Uterus (tissue), 4 donors: Measurements from ENCODE around the gene PTGFRN. TPM values are rescaled to one million over a fixed set of nuclear protein-coding genes. Genes with fewer than 3 reads are reported as not detected.

ENCODE experiments used
- DNase-seq, 2 donors: peaks; one replicate each; pipeline ENCODE4 v3.0.0-alpha.2; 2019 to 2020
- H3K27ac ChIP-seq, 2 donors: fragments of 200-600 bp; sonication (generic); 1 replicate in 1 of 2; 2 replicates in 1 of 2; pipeline ENCODE4 v1.5.1; 2016 to 2018
- H3K27me3 ChIP-seq, 2 donors: fragments of 200-600 bp; sonication (generic); one replicate each; pipeline ENCODE4 v1.5.1; 2018 to 2019; ENCODE audit warnings: control low read depth in 1 of 2
- H3K36me3 ChIP-seq, 2 donors: fragments of 200-600 bp; sonication (generic); one replicate each; pipeline ENCODE4 v1.5.1; 2019; ENCODE audit warnings: control low read depth in 1 of 2
- H3K4me1 ChIP-seq, 2 donors: fragments of 200-600 bp; sonication (generic); one replicate each; pipeline ENCODE4 v1.5.1; 2018 to 2019; ENCODE audit warnings: control low read depth in 1 of 2
- H3K4me3 ChIP-seq, 2 donors: fragments of 200-600 bp; sonication (generic); 1 replicate in 1 of 2; 2 replicates in 1 of 2; pipeline ENCODE4 v1.5.1; 2018 to 2019; ENCODE audit warnings: mild to moderate bottlenecking in 1 of 2
- H3K9me3 ChIP-seq, 2 donors: fragments of 200-600 bp; sonication (generic); one replicate each; pipeline ENCODE4 v1.5.1; 2019; ENCODE audit warnings: control low read depth in 1 of 2
- POLR2A ChIP-seq, 2 donors: fragments of 450-650 bp; IDR thresholded peaks; one replicate each; pipeline ENCODE4 v1.6.1; 2016; ENCODE audit warnings: antibody characterized with exemption in 2 of 2, mild to moderate bottlenecking in 1 of 2, moderate library complexity in 1 of 2
- intact Hi-C: fragments of 100-400 bp; cut with DNase I; formaldehyde crosslinking; loops from one replicate; pipeline ENCODE4 v1.15.1; 2023; ENCODE audit warnings: low total_unique reads
- total RNA-seq, 4 donors: library from RNA; depleted of rRNA in 3 of 4; stranded (reverse); fragments of >200 nt in 3 of 4; gene quantifications; one replicate each; pipeline versions ENCODE4 v1.1.0 to v1.2.4, GENCODE V29; 2014 to 2023
- TF ChIP-seq, protein P1 (sequence below), 4 experiments: fragments of 200-600 bp in 2 of 4; fragments of 450-650 bp in 2 of 4; sonication (generic) in 2 of 4; IDR thresholded peaks; one replicate each; pipeline ENCODE4 v1.5.1; 2016 to 2019; ENCODE audit warnings: antibody characterized with exemption in 4 of 4, mild to moderate bottlenecking in 2 of 4, moderate library complexity in 1 of 4
- donor health status: DM: yes; HTN: yes; CAD: no.

The PTGFRN gene
- total RNA-seq, 4 donors from 2014 or later, result 32.4 to 134 (median 88.8) TPM

DNA sequence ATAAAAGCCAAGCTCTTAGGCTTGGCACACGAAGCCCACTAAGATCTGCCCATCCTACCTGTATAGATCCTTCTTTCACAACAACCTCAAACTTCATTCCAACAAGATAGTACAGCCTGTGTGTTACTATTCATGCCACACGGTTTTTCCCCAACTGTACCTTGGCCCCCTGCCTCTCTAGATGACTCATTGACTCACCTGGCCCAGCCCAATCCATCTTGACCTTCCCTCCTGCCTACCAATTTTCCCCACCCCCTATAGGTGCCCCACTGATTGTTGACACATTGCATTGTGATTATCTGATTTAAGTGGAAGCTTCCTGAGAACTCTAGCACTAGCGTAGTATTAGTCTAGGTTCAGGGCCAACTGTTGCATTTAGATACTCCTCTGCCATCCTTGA is 89.9 kb downstream of the PTGFRN start:
- DNase-seq, result no peak
- H3K4me1 ChIP-seq, result peaks cover 0 to 3% of the 10 kb centered on the region in 2 donors
- TF ChIP-seq, protein P1, sequence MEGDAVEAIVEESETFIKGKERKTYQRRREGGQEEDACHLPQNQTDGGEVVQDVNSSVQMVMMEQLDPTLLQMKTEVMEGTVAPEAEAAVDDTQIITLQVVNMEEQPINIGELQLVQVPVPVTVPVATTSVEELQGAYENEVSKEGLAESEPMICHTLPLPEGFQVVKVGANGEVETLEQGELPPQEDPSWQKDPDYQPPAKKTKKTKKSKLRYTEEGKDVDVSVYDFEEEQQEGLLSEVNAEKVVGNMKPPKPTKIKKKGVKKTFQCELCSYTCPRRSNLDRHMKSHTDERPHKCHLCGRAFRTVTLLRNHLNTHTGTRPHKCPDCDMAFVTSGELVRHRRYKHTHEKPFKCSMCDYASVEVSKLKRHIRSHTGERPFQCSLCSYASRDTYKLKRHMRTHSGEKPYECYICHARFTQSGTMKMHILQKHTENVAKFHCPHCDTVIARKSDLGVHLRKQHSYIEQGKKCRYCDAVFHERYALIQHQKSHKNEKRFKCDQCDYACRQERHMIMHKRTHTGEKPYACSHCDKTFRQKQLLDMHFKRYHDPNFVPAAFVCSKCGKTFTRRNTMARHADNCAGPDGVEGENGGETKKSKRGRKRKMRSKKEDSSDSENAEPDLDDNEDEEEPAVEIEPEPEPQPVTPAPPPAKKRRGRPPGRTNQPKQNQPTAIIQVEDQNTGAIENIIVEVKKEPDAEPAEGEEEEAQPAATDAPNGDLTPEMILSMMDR (IDR thresholded peaks at IDR 0.05), result no peak
- TF ChIP-seq POLR2A (IDR thresholded peaks at IDR 0.05), result no peak
- no peak overlapping the region for H3K27ac ChIP-seq
- no peaks in the 10 kb centered on the region for H3K9me3 ChIP-seq
- H3K4me3 ChIP-seq, result no peak overlapping the region
- no peaks in the 10 kb centered on the region for H3K27me3 ChIP-seq
- H3K36me3 ChIP-seq, result no peaks in the 10 kb centered on the region
- intact Hi-C loops, result no loop called here

DNA sequence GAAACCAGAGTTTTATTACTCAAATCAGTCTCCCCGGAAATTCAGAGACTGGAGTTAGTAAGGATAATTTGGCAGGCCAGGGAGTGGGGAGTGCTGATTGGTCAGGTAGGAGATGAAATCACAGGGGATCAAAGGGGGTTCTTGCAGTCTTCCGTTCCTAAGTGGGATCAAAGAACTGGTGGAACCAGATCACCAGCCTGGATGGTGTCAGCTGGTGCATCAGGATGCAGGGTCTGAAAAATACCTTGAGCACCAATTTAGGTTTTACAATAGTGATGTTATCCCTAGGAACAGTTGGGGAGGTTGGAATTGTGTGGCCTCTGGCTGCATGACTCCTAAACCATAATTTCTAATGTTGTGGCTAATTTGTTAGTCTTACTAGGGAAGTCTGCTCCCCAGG is 90.4 kb downstream of the PTGFRN start:
- Histone ChIP-seq H3K4me3 (no peak overlapping the region), H3K9me3 (no peaks in the 10 kb centered on the region), H3K27ac (no peak overlapping the region), H3K27me3 (no peaks in the 10 kb centered on the region), H3K4me1 (peaks cover 0 to 3% of the 10 kb centered on the region in 2 donors), H3K36me3 (no peaks in the 10 kb centered on the region)
- intact Hi-C loops, result no loop called here
- no peak for TF ChIP-seq POLR2A (IDR thresholded peaks at IDR 0.05)
- DNase-seq, result no peak

DNA sequence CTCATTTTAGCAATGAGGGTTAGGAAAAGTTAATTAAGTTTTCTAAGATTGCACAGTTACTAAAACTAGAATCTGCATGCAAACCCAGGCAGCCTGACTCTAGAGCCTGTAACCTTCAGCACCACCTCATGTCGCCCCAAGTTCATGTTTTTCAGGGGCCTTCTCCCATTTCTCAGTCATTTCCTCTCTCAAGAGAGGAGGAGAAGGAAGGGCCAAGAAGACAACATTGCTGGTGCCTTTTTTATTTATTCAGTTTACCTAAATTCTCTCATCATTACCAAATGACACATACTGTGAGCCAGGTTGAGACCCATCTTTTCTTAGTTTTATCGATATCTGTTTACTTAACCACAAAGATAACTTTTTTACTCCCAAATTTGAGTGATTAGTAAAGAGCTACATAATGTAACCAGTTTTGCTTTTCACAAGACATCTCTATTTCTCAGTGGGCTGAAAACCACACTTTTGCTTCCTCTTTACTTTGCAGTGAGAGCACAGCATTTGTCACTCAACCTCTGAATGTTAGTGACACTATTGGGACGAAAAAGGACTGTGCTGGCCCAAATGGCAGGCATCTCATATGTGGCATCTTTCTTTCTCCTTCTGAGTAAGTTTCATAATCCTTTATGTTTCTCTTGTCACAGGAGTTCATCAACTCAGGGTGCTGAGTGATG is 91.7 kb downstream of the PTGFRN start, which contains the start of gene CD101:
CD101 (plus strand) TSS at position 507 of the 674 bp plus-strand sequence; CDS start at position 565, 58 bp downstream.
- Histone ChIP-seq H3K4me1 (peaks cover 0 to 3% of the 10 kb centered on the region in 2 donors), H3K9me3 (no peaks in the 10 kb centered on the region), H3K27me3 (no peaks in the 10 kb centered on the region), H3K36me3 (no peaks in the 10 kb centered on the region), H3K27ac (no peak within 1 kb of the TSS), H3K4me3 (no peak within 1 kb of the TSS)
- TF ChIP-seq, protein P1 (IDR thresholded peaks at IDR 0.05), result no peak
- no peak for TF ChIP-seq POLR2A (IDR thresholded peaks at IDR 0.05)
- intact Hi-C loops, result no loop called here
- no peak for DNase-seq

DNA sequence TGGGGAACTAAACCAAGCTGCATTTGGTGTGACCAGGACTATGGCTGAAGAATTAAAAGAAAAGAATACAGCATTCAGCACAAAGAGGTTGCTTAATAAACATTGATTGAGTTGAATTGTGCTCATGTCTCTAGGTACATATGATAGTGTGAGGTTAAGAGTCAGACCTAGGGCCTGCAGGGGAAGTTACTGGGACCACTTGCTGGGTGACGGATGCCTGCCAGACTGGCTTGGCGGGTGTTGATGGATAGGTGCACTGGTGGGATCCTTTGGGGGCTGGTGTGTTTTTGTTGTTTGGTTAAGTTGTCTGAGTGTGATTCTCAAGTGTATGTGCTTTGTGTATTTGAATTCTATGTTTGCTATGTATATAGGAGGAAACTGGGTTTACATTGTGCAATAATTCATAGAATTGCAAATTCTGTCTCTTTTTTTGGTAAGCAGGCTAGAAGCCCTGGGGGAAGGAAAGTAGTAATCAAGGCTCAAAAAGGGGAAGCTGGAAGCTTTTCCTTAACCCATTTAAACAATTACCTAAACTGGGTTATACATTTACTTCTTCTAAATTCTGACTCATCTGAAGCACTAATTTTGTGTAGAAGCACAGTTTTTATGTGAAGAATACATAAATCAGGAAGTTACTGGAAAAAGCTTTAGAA is 93.6 kb downstream of the PTGFRN start:
- no peaks in the 10 kb centered on the region for H3K36me3 ChIP-seq
- no peak for DNase-seq
- H3K27ac ChIP-seq, result no peak overlapping the region
- H3K27me3 ChIP-seq, result no peaks in the 10 kb centered on the region
- H3K4me3 ChIP-seq, result no peak overlapping the region
- H3K4me1 ChIP-seq, result peaks cover 0 to 3% of the 10 kb centered on the region in 2 donors
- TF ChIP-seq POLR2A (IDR thresholded peaks at IDR 0.05), result no peak
- TF ChIP-seq, protein P1 (IDR thresholded peaks at IDR 0.05), result no peak
- no peaks in the 10 kb centered on the region for H3K9me3 ChIP-seq
- intact Hi-C loops, result no loop called here

DNA sequence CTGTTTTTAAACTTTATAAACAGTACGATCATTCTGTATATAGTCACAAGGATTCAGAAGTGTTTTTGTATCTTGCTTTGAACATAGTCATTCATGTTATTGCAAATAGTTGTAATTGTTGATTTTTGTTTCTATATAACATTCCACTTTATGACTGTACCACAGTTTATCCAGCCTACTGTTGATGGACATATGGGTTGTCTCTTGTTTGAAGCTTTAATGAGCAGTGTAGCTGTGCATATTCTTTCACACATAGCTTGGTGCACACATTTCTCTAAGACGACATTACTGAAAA is 98.0 kb downstream of the PTGFRN start:
- intact Hi-C loops, result no loop called here
- Histone ChIP-seq H3K9me3 (no peaks in the 10 kb centered on the region), H3K36me3 (no peaks in the 10 kb centered on the region), H3K27ac (no peak overlapping the region), H3K4me3 (no peak overlapping the region), H3K27me3 (no peaks in the 10 kb centered on the region), H3K4me1 (no peaks in the 10 kb centered on the region)
- no peak for TF ChIP-seq POLR2A (IDR thresholded peaks at IDR 0.05)
- TF ChIP-seq, protein P1 (IDR thresholded peaks at IDR 0.05), result no peak
- DNase-seq, result no peak
